HG02623 (cell line): ENCODE data around the gene IFITM2.
"Not testable (repeated sequence)": the region's sequence is repeated elsewhere in the genome, so short reads cannot be mapped to it uniquely, and the experiment has no call there.

Experiments used
- ATAC-seq: cut with Tn5 transposase; IDR thresholded peaks from one replicate; pipeline ENCODE4 v1.9.1; 2021; ENCODE audit warnings: moderate library complexity; ENCODE audit not compliant: unreplicated experiment

The IFITM2 gene

DNA sequence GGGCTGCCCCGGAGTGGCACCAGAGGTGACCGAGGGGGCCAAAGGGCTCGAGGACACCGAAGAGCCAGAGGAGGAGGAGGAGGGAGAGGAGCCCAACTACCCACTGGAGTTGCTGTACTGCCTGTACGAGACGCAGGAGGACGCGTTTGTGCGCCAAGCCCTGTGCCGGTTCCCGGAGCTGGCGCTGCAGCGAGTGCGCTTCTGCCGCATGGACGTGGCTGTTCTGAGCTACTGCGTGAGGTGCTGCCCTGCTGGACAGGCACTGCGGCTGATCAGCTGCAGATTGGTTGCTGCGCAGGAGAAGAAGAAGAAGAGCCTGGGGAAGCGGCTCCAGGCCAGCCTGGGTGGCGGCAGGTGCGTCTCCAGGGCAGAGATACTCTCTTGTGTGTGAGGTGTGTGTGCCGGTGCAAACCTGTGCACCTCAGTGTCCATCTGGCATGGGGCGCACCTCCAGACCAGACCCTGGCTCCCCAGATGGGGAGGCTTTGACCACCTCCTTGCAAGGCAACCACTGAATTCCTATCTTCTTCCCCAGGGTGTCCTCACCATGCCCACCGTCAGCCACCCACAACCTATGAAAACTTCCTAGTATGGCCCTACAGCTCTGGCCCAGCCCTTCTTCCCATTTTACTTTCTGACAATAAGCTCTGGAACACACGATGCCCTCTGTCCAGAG is 26.0 kb upstream of the IFITM2 start:
- ATAC-seq = no peak

DNA sequence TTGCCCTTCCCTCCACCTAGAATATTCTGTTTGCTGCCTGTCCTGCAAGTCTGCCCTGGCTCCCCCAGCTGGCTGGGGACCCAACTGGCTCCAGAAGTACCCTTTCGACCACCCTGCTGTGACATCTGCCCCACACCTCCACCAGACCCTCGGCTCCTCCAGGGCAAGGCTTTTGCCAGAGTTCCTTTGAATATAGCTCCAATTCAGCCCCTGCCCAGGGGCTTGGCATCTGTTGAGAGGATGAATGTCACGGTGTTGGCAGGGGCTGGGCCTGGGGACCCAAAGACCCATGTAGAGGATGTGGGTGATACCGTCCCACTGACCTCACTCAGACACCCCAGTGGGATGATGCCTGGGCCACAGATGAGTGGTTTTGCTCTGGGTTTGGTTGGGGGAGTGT is 25.4 kb upstream of the IFITM2 start:
- ATAC-seq = no peak

GRCh38 chr11:282630-283360 is 24.8 kb upstream of the IFITM2 start:
- ATAC-seq = no peak

- no peak for ATAC-seq
Measured at GRCh38 chr11:283405-284104, 24.1 kb upstream of the IFITM2 start.

GRCh38 chr11:284105-285020 is 23.3 kb upstream of the IFITM2 start:
- ATAC-seq = no peak

GRCh38 chr11:285021-285893 is 22.4 kb upstream of the IFITM2 start:
- ATAC-seq = no peak

- ATAC-seq = no peak
Measured at GRCh38 chr11:285894-286220, 21.8 kb upstream of the IFITM2 start.

- not testable (repeated sequence) for ATAC-seq
Measured at GRCh38 chr11:286977-287820, 20.4 kb upstream of the IFITM2 start.

DNA sequence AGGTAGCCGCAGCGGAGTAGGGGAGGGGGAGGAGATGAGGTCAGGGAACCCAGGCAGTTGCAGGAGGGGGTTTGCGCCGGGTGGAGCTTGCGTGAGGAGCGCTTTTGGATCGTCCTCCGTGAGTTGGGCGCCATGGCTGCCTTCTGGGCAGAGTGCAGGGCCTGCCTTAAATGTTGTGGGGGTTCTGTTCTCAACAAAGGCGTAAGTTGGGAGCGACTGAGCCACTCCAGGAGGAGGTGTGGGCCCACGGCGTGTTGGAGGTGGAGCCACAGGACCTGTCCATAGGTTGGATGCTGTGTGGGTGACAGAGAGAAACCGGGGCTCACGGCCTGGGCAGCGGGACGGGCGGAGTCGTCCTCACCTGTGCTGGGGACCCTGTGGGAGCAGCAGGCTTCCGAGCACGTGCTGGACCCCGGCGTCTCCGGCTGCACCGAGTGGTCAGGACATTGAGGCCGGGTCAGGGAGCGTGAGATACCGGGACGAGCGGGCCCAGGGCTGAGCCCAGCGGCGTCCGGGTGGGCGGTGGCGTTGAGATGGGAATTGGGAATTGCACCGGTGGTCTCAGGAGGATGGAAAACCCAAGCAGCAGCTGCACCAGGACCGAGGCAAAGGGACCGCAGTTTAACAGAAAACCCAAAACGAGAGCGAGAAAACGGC is 19.7 kb upstream of the IFITM2 start:
- no peak for ATAC-seq

- ATAC-seq = no peak
Measured at GRCh38 chr11:288478-289397, 18.9 kb upstream of the IFITM2 start, which contains the start of gene PGGHG. TSS of gene PGGHG (plus strand) at chr11:289126. CDS start at chr11:289817, 691 bp downstream.

DNA sequence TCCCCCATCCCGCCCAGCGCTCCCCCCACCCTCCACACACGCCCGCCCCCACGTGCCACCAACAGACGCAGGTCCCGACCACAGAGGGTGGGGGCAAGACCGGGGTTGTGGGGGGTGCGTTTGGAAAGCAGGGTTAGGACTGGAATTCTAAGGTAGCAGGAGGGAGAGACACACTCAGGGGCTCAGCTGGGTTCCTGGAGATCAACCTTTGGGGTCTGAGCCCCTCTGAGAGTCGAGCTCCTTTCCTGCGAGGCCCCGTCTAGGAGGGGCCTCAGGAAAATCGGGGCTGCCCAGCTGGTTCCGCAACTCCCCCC is 18.3 kb upstream of the IFITM2 start:
- ATAC-seq = no peak

GRCh38 chr11:289712-290620 is 17.6 kb upstream of the IFITM2 start:
- no peak for ATAC-seq

- no peak for ATAC-seq
Measured at GRCh38 chr11:290621-291231, 16.9 kb upstream of the IFITM2 start.

- no peak for ATAC-seq
Measured at GRCh38 chr11:291281-292210, 16.1 kb upstream of the IFITM2 start.
